NOMO-1 treated with dmso at 0.1 percent for 144 hours (cell line): ENCODE results near the gene GNAI2.
A peak's percentile ranks its signal among the peaks of the same experiment; 100 is the strongest.
"Not testable (repeated sequence)": the region's sequence is repeated elsewhere in the genome, so short reads cannot be mapped to it uniquely, and the experiment has no call there.

Experiments
- DNase-seq: peaks from one replicate; lab custom pipeline; 2025; ENCODE audit not compliant: unreplicated experiment; lab: John Stamatoyannopoulos, UW

Gene GNAI2

DNA sequence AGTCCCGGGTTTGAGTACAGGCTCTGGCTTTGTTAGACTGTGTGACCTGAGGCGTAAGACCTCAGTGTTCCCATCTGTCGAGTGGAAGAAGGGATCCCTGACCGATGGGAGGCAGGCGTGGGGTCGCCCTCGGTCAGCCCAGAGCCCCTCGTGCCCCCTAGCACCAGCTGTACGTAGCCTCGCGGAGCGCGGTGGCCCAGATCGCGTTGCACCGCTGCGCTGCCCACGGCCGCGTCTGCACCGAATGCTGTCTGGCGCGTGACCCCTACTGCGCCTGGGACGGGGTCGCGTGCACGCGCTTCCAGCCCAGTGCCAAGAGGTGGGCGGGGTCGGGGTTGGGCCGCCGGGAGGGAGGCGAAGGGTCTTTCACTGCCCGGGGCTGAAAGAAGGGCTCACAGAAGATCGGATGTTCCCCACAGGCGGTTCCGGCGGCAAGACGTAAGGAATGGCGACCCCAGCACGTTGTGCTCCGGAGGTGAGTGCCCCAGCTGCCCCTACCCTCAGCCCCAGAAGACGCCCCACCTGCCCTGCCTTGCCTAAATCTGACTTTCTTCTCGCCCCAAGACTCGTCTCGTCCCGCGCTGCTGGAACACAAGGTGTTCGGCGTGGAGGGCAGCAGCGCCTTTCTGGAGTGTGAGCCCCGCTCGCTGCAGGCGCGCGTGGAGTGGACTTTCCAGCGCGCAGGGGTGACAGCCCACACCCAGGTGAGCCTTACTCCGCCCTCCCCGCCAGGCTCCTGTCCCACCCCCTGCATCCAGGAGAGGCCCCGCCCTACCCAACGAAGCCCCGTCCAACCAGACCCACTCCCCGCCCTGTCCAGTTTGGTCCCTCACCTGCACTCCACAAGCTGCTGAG, 39.4 kb downstream of the GNAI2 start:
- no peak for DNase-seq

- DNase-seq, result no peak
Measured at GRCh38 chr3:50275996-50276761, 40.2 kb downstream of the GNAI2 start.

GRCh38 chr3:50276762-50277101, 40.7 kb downstream of the GNAI2 start:
- DNase-seq, result no peak

GRCh38 chr3:50278123-50278879, 42.3 kb downstream of the GNAI2 start:
- DNase-seq, result no peak

DNA sequence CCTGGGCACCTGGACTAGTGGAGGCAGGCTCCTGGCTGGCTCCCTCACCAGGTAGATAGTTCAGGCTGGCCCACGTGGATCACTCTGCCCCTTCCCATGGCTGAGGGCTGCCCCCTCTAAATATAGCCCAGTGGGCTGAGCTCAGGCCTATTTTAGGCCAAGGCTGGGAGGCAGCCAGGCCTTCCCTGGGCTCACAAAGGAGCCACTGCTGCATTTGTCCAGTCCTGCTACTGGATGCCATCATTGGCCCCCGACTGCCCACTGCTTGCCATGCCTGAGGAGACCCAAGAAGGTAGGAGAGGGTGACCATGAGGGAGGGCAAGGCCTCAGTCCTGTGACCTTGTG, 42.8 kb downstream of the GNAI2 start, which contains the start of gene LSMEM2:
Gene LSMEM2, plus strand, starts transcription at position 208 of the 345 bp plus-strand sequence. Its CDS starts 27 bp downstream, at position 235.
- no peak for DNase-seq

DNA sequence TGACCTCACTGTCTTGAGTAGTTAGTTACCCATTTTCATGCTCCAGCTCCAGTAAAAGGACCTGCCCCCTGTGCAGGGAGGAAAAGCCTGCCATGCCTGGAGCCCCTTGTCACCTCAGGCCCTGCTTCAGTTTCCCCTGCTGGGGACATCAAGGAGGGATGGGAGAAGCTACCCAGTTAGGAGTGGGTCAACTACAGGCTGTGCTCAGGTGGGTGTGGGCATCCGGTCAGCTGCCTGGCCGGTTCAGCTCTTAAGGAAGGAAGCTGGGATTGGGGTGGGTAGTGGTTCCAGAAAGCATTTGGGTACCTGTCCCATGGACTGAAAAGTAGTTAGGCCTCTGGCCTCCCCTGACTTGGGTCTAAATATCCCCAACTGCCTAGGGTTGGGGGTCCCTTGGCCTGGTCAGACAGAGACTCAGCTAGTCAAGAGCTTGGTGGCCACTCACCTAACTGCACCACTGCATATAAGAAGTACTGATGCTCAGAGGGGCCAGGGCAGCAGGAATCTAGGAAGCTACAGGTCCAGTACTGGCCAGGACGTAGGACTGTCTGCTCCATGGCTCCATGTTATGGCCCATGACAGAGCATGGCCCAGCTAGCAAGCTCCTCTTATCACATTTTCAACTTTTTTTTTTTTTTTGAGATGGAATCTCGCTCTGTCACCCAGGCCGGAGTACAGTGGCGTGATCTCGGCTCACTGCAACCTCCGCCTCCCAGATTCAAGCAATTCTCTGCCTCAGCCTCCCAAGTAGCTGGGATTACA, 43.4 kb downstream of the GNAI2 start:
- DNase-seq, result no peak

DNA sequence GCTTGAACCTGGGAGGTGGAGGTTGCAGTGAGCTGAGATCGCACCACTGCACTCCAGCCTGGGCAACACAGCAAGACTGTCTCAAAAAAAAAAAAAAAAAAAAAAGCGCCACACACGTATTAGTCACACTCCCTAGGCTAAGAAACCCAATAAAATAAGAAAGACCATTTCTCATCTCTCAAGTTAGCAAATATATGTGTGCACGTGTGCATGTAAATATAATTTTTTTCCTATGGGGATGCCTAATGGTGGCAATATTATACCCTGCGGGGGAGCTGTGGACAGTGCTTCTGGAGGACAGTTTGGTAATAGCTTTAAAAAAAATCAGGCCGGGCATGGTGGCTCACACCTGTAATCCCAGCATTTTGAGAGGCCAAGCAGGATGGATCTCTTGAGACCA, 48.1 kb downstream of the GNAI2 start:
- not testable (repeated sequence) for DNase-seq

- DNase-seq, result no peak
Measured at GRCh38 chr3:50286322-50287227, 50.6 kb downstream of the GNAI2 start.

- no peak for DNase-seq
Measured at GRCh38 chr3:50287262-50287661, 51.3 kb downstream of the GNAI2 start.

GRCh38 chr3:50288387-50289007, 52.5 kb downstream of the GNAI2 start:
- no peak for DNase-seq

DNA sequence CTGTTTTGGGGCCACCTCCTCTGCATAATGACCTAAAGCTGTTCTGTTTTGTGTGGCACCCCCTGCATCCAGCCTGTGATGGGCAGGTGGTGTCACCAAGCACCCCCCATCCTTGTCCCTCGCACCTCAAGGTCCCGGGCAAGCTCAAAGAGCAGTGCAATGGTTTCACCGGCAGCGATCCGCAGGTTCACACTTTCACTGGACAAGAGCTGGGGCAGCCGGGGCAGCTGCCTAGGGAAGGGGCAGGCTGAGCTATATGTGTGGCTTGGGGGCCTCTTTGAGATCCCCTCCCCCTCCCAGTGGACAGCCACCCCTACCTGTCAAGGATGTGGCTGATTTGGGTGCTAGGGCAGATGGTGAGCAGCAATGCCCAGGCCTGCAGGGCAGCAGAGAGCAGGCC, 53.1 kb downstream of the GNAI2 start:
- no peak for DNase-seq

- no peak for DNase-seq
Measured at GRCh38 chr3:50290161-50290641, 54.2 kb downstream of the GNAI2 start.

GRCh38 chr3:50292159-50293078, 56.4 kb downstream of the GNAI2 start, which contains the start of gene IFRD2:
Gene IFRD2, minus strand, starts transcription at chr3:50292429. Its CDS starts 155 bp downstream, at chr3:50292274.
- peak; percentile 98 for DNase-seq

- DNase-seq, result no peak
Measured at GRCh38 chr3:50293079-50293801, 57.2 kb downstream of the GNAI2 start.

DNA sequence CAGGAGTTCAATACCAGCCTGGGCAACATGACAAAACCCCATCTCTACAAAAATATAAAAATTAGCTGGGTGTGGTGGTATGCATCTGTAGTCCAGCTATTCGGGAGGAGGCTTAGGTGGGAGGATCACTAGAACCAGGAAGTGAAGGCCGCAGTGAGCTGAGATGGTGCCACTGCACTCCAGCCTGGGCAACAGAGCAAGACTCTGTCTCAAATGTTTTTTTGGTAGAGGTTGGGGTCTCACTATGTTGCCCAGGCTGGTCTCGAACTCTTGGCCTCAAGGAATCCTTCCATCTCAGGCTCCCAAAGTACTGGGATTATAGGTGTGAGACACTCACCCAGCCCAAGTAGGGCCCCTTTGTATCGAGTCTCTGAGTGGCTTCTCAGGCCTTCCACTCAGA, 58.1 kb downstream of the GNAI2 start:
- DNase-seq, result no peak

- no peak for DNase-seq
Measured at GRCh38 chr3:50294492-50295403, 58.7 kb downstream of the GNAI2 start.
